ENCODE results near the gene PIANP.

DNA sequence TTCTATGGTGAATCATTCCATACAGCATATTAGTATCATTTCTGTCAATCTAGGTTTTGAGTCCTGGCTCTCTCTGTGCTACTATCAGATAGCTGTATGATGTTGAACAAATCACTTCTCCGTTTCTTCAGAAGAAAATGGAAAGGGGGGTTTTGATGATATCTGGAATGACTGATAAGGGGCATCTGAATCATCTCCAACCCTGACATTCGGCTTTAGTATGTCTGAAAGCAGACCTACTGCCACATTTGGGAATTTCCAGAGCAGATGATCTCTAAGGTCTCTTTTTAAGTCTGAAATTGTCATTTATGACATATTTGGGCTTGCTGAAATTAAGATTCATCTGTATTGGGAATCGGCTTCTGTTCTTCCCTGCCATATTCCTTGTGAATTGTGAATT is 42.2 kb upstream of the PIANP start:
- TF ChIP-seq CTCF (IDR thresholded peaks at IDR 0.05): no peak
- TF ChIP-seq EZH2 (IDR thresholded peaks at IDR 0.05; ENCODE audit: borderline replicate concordance, insufficient read depth, low read depth, low read length, poor library complexity, severe bottlenecking): no peak

All from B cell (primary cell).